ENCODE measurements around the gene NCLN. TPM values are rescaled to one million over a fixed set of nuclear protein-coding genes. Genes with fewer than 3 reads are reported as not detected.

Gene NCLN
- total and polyA plus RNA-seq, 9 of the 15 experiments (the other 6 are each of a cell fraction or from before 2014, with no cell fraction given) = 3.8 to 126 (median 39.6) TPM

- TF ChIP-seq HINFP (tag; conservative IDR thresholded peaks at IDR 0.05; ENCODE audit: low read depth) (no peak), SUPT5H (IDR thresholded peaks at IDR 0.05) (no peak), TSC22D4 (tag; IDR thresholded peaks at IDR 0.05) (no peak)
Observed at GRCh38 chr19:3236272-3236671, 50.5 kb downstream of the NCLN start (continued).

DNA sequence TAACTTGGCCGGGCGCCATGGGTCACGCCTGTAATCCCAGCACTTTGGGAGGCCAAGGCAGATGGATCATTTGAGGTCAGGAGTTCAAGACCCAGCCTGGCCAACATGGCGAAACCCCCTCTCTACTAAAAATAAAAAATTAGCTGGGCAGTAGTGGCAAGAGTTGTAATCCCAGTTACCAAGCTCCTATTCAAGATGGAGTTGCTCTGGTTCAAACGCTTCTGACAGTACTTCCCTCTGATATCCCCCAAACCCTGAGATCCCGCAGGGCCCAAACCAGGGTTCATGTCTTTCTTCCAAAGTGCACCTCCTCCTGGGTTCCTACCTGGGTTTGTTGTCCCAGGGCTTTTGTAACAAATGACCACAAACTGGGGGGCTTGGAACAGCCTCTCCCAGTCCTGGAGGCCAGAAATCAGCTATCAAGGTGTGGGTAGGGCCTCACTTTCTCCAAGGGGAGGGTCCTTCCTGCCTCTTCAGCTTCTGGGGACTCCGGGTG lies 52.4 kb downstream of the NCLN start:
- intact Hi-C loops (cut with micrococcal nuclease) = no loop called here
- Histone ChIP-seq H3K9me1 (ENCODE audit: control insufficient read depth, insufficient read depth, low read length) (no peaks in the 10 kb centered on the region), H3K4me3 (no peak overlapping the region), H4K20me1 (replicated peaks; ENCODE audit: control insufficient read depth, insufficient read depth, low read length) (0 out of 2 replicates have a peak, but pooled peaks cover 2% of the 10 kb centered on the region), H3K36me3 (ENCODE audit: control insufficient read depth, insufficient read depth, low read length) (no peaks in the 10 kb centered on the region), H3K9me3 (replicated peaks; ENCODE audit: control insufficient read depth, insufficient read depth, low read depth, low read length) (no peaks in the 10 kb centered on the region), H2AFZ (ENCODE audit: low read depth, low read length) (no peak overlapping the region), H3K79me2 (ENCODE audit: control insufficient read depth, insufficient read depth, low read length) (no peaks in the 10 kb centered on the region), H3K27ac (ENCODE audit: extremely low read depth, low read depth, low read length) (no peak overlapping the region), H3K9ac (ENCODE audit: insufficient read depth in 1 of 2, low read depth in 2 of 2, low read length in 2 of 2) (no peak overlapping the region), H3K27me3 (ENCODE audit: control insufficient read depth in 2 of 2, insufficient read depth in 2 of 2, low read length in 2 of 2) (peaks cover 0 to 15% of the 10 kb centered on the region in 2 experiments; a peak in 2 of 5 replicates), H3K4me1 (replicated peaks in 1 of 2; ENCODE audit: control insufficient read depth in 2 of 2, insufficient read depth in 2 of 2, low read length in 2 of 2) (peaks cover 0 to 3% of the 10 kb centered on the region in 2 experiments; a peak in 1 of 5 replicates), H3K4me2 (ENCODE audit: insufficient read depth, low read length) (no peak overlapping the region)
- ChIA-PET POLR2A (interaction anchor here (0.6 to 1.1 kb wide), 2 partner anchors 146 to 288 kb away, joined by 3 read pairs; no protein-coding TSS in a partner anchor), CTCF (ENCODE audit: low intra/inter-chr PET ratio) (no interaction called here)
- in situ Hi-C loops (cut with MboI) = no loop called here
- 38% methylated on average over 7 of the region's 7 CpGs for WGBS (ENCODE audit: insufficient coverage, low coverage, missing lambda C conversion rate)
- BruUV-seq (replicated peaks) = no TSS peak
- no peak for ATAC-seq
- no peak for FAIRE-seq
- DNase-seq (ENCODE audit: extremely low read depth in 1 of 4, low spot score in 3 of 4) = no peak
- TF ChIP-seq PTTG1 (tag; IDR thresholded peaks at IDR 0.05; ENCODE audit: low read depth) (0 out of 2 replicates have a peak, but pooled peaks have one; percentile 38), NR4A1 (CRISPR knock-in tag; IDR thresholded peaks at IDR 0.05) (no peak), NR4A1 (tag; IDR thresholded peaks at IDR 0.05) (peak; percentile 62; the same call in 1 of the 2 replicates), KDM1A (IDR thresholded peaks at IDR 0.05) (no peak), HDAC8 (tag; IDR thresholded peaks at IDR 0.05) (peak; percentile 54; the same call in 1 of the 2 replicates), NFIC (IDR thresholded peaks at IDR 0.05) (peak; percentile 72), MECOM (CRISPR knock-in tag; IDR thresholded peaks at IDR 0.05) (0 out of 2 replicates have a peak, but pooled peaks have one; percentile 56), CXXC5 (CRISPR knock-in tag; IDR thresholded peaks at IDR 0.05) (0 out of 2 replicates have a peak, but pooled peaks have one; percentile 8), ZFP36 (IDR thresholded peaks at IDR 0.05; ENCODE audit: low read depth, low read length, partially characterized antibody) (peak; percentile 43), ZNF3 (CRISPR knock-in tag; IDR thresholded peaks at IDR 0.05) (no peak), YY1 (IDR thresholded peaks at IDR 0.05; ENCODE audit: borderline replicate concordance in 1 of 3, control insufficient read depth in 1 of 3, extremely low read depth in 1 of 3, insufficient read depth in 3 of 3, insufficient read length in 1 of 3, insufficient replicate concordance in 2 of 3, low read depth in 1 of 3, low read length in 2 of 3) (no peak), ZNF263 (CRISPR knock-in tag; IDR thresholded peaks at IDR 0.05; ENCODE audit: borderline replicate concordance) (no peak), PTRF (tag; IDR thresholded peaks at IDR 0.05) (peak; percentile 68; the same call in 1 of the 2 replicates), ZNF551 (CRISPR knock-in tag; IDR thresholded peaks at IDR 0.05) (no peak)
- TF ChIP-seq, protein P1, sequence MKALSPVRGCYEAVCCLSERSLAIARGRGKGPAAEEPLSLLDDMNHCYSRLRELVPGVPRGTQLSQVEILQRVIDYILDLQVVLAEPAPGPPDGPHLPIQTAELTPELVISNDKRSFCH (CRISPR knock-in tag; IDR thresholded peaks at IDR 0.05) = no peak
- TF ChIP-seq, protein P1 (tag; IDR thresholded peaks at IDR 0.05) = peak; percentile 56; the same call in 1 of the 2 replicates
- TF ChIP-seq, protein P2, sequence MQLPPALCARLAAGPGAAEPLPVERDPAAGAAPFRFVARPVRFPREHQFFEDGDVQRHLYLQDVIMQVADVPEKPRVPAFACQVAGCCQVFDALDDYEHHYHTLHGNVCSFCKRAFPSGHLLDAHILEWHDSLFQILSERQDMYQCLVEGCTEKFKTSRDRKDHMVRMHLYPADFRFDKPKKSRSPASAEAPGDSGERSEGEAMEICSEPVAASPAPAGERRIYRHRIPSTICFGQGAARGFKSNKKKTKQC (CRISPR knock-in tag; IDR thresholded peaks at IDR 0.05) = no peak
